ENCODE data around the gene FA2H.

The FA2H gene

DNA sequence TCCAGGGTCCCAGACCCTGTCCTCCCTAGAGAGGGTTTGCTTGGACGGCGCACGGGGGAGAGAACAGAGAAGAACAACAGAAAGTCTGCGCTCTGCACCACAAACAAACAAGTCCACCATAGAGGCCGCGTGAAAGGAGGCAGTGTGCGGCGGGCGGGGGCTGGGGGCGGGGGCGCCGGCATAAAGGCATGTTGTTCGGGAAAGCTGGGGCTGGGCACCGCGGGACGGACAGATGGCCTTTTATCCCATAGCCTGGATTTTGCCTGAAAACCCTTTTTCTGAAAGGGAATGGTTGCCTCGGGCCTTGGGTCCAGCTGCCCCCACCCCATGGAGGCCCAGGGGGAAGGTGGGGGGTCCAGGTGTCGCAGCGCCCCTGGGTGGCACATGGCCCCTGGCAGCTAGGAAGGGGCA lies 26.0 kb downstream of the FA2H start:
- H3K4me1 Mint-ChIP-seq = no peaks in the 10 kb centered on the region
- no peaks in the 10 kb centered on the region for H3K9me3 Mint-ChIP-seq
- H3K27ac Mint-ChIP-seq (ENCODE audit: low read depth) = no peak overlapping the region
- H3K4me3 Mint-ChIP-seq = no peak overlapping the region
- ATAC-seq (replicated peaks; ENCODE audit: extremely low read depth, poor library complexity, severe bottlenecking) = no peak
- H3K36me3 Mint-ChIP-seq (ENCODE audit: insufficient read depth) = peaks cover 3% of the 10 kb centered on the region
- no peak for DNase-seq (ENCODE audit: low spot score in 2 of 2)
- H3K27me3 Mint-ChIP-seq = peaks cover 21% of the 10 kb centered on the region

DNA sequence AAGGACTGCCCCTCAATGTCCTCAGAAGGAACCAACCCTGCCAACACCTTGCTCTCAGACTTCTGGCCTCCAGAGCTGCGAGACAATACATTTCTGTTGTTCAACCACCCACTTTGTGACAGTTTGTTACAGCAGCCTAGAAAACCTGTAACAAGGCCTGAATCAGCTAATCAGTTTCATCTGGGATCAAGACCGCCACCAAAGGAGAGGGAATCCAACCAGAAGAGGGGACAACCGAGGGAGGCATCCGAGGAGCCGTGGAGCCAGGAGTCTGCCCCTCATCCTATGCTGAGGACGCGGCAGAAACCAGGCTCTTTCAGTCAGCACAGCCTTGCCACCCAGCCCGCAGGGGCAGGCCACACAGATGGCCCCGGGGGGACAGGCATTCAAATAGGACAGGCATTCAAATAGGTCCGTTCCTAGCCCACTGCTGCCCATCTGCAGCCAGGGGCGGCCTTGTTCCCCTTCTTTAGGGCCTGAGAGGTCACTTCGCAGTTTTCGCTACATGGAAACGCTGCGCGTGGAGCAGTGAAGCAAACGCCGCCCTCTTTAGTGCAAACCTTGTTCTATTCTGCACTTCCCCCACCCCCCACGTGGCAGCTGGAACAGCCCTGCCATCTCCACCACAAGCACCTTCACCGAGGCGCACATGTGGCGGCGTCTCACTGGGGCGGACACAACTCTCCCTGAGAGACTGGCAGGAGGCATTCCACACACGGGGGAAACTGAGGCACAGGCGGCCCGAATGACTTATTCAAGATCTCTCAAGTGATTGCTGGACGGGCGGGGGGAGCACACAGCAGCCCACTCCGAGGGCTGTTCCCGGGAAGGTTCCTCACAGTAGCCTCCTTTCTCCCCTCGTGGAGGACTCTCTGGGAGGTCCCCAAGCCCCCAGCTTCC lies 26.7 kb downstream of the FA2H start:
- DNase-seq (ENCODE audit: low spot score in 2 of 2) (no peak), ATAC-seq (replicated peaks; ENCODE audit: extremely low read depth, poor library complexity, severe bottlenecking) (no peak)
- H3K9me3 Mint-ChIP-seq = no peaks in the 10 kb centered on the region
- H3K4me1 Mint-ChIP-seq = no peaks in the 10 kb centered on the region
- peaks cover 15% of the 10 kb centered on the region for H3K27me3 Mint-ChIP-seq
- H3K27ac Mint-ChIP-seq (ENCODE audit: low read depth) = no peak overlapping the region
- no peak overlapping the region for H3K4me3 Mint-ChIP-seq
- H3K36me3 Mint-ChIP-seq (ENCODE audit: insufficient read depth) = peaks cover 3% of the 10 kb centered on the region

GRCh38 chr16:74745926-74746325 lies 28.7 kb downstream of the FA2H start:
- peaks cover 3% of the 10 kb centered on the region for H3K36me3 Mint-ChIP-seq (ENCODE audit: insufficient read depth)
- H3K9me3 Mint-ChIP-seq = no peaks in the 10 kb centered on the region
- DNase-seq (ENCODE audit: low spot score in 2 of 2) = no peak
- no peaks in the 10 kb centered on the region for H3K4me1 Mint-ChIP-seq
- no peak overlapping the region for H3K4me3 Mint-ChIP-seq
- no peak overlapping the region for H3K27ac Mint-ChIP-seq (ENCODE audit: low read depth)
- no peak for ATAC-seq (replicated peaks; ENCODE audit: extremely low read depth, poor library complexity, severe bottlenecking)
- peaks cover under 1% of the 10 kb centered on the region for H3K27me3 Mint-ChIP-seq

DNA sequence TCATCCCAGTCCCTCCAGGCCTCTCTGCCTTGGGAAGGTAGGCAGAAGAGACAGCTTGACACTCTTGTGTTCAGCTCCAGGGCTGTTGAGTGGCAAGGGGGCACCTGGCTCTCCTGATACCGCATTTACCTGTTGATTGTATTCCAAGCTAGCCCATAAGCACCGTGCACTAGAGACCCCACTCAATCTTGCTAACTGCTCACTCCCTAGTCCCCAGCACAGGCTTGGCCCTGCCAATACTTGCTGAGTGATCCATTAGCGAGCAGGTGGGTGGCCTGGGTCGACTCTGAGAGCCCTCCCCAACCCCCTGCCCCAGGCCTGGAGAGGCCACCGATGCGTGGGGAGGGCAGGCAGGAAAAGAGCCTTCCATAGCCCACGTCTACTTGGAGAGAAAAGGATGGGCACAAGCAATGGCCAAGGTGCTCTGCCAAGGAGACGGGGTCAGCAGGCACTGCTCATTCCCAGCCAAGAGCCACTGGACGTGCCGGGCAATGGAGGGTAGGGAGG lies 29.5 kb downstream of the FA2H start:
- Mint-ChIP-seq H3K27me3 (peaks cover 8% of the 10 kb centered on the region), H3K4me3 (no peak overlapping the region), H3K9me3 (no peaks in the 10 kb centered on the region), H3K27ac (ENCODE audit: low read depth) (no peak overlapping the region), H3K36me3 (ENCODE audit: insufficient read depth) (peaks cover 3% of the 10 kb centered on the region), H3K4me1 (no peaks in the 10 kb centered on the region)
- ATAC-seq (replicated peaks; ENCODE audit: extremely low read depth, poor library complexity, severe bottlenecking) (no peak), DNase-seq (ENCODE audit: low spot score in 2 of 2) (no peak)

DNA sequence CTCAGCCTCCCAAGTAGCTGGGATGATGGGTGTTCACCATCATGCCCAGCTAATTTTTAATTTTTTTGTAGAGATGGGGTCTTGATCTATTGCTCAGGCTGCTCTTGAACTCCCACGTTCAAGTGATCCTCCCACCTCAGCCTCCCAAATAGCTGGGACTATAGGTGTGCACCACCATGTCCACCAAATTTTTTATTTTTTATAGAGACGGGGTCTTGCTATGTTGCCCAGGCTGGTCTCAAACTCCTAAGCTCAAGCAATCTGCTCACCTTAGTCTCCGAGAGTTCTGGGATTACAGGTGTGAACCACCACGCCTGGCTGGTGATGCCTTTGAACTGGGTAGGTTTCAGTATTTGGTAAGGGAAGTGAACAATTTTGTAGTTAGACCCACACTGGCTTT lies 30.1 kb downstream of the FA2H start:
- no peaks in the 10 kb centered on the region for H3K4me1 Mint-ChIP-seq
- no peak overlapping the region for H3K4me3 Mint-ChIP-seq
- ATAC-seq (replicated peaks; ENCODE audit: extremely low read depth, poor library complexity, severe bottlenecking) = no peak
- no peak for DNase-seq (ENCODE audit: low spot score in 2 of 2)
- no peaks in the 10 kb centered on the region for H3K9me3 Mint-ChIP-seq
- peaks cover 14% of the 10 kb centered on the region for H3K27me3 Mint-ChIP-seq
- peaks cover 3% of the 10 kb centered on the region for H3K36me3 Mint-ChIP-seq (ENCODE audit: insufficient read depth)
- no peak overlapping the region for H3K27ac Mint-ChIP-seq (ENCODE audit: low read depth)

DNA sequence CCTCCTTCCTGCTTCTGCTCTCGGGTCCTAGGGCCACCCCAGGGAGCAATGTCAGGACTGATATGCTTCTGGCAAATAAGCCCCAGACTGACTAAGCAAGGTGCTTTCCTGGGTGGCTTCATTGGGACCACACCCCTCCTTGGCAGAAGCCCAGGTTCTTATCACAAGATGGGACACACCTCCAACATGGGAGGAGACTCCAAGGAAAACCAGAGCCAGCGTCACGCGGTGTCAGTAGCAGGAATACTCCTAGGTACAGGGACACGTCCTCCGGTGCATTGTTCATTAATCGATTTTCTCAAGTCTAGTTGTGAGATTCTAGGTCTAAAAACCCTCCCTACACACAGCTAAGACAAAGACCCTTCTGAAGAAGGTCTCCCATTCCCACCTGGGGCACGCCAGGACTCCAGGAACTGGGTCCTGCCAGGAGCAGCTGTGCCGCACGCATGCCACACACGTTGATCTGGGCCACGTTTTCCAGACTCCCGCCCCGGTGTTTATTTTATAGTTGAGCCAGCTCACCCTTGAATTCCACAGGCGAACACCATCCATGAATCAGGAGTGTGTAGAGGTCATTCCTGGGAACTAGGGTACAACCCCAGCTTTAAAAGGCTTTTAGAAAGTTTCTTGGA lies 30.8 kb downstream of the FA2H start:
- no peak overlapping the region for H3K27ac Mint-ChIP-seq (ENCODE audit: low read depth)
- DNase-seq (ENCODE audit: low spot score in 2 of 2) = no peak
- no peaks in the 10 kb centered on the region for H3K9me3 Mint-ChIP-seq
- no peak overlapping the region for H3K4me3 Mint-ChIP-seq
- no peaks in the 10 kb centered on the region for H3K4me1 Mint-ChIP-seq
- peaks cover 3% of the 10 kb centered on the region for H3K36me3 Mint-ChIP-seq (ENCODE audit: insufficient read depth)
- H3K27me3 Mint-ChIP-seq = peaks cover 22% of the 10 kb centered on the region
- no peak for ATAC-seq (replicated peaks; ENCODE audit: extremely low read depth, poor library complexity, severe bottlenecking)

DNA sequence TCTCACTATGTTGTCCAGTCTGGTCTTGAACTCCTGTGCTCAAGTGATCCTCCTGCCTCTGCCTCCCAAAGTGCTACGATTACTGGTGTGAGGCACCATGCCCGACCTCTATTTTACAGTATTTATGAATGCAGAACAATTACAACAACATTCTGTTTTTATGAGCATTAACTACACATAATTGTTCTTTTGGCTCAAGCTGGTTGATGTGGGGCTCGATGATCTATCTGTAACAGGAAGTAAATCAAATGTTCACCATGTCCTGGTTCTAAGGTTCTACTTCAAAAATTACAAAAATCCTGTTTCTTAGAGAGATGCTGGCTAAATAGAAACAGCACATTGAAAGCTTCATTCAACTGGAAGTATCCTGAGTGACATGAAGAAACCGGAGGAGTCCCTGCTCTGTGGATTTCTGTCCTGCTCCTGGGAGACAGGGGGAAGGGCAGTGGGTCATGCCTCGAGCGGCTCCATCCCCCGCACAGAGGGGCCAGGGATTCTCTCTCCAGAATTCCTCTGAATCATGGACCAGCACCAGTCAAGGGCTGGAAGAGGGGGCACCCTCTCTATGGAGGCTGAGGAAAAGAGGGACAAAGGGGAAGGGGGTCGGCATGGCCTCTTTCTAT lies 31.5 kb downstream of the FA2H start:
- peaks cover 3% of the 10 kb centered on the region for H3K36me3 Mint-ChIP-seq (ENCODE audit: insufficient read depth)
- ATAC-seq (replicated peaks; ENCODE audit: extremely low read depth, poor library complexity, severe bottlenecking) (no peak), DNase-seq (ENCODE audit: low spot score in 2 of 2) (no peak)
- H3K9me3 Mint-ChIP-seq = no peaks in the 10 kb centered on the region
- peaks cover 28% of the 10 kb centered on the region for H3K27me3 Mint-ChIP-seq
- no peak overlapping the region for H3K27ac Mint-ChIP-seq (ENCODE audit: low read depth)
- no peaks in the 10 kb centered on the region for H3K4me1 Mint-ChIP-seq
- H3K4me3 Mint-ChIP-seq = no peak overlapping the region

GRCh38 chr16:74742051-74742481 lies 32.6 kb downstream of the FA2H start:
- Mint-ChIP-seq H3K4me1 (no peaks in the 10 kb centered on the region), H3K27me3 (peaks cover 39% of the 10 kb centered on the region), H3K4me3 (no peak overlapping the region), H3K9me3 (no peaks in the 10 kb centered on the region), H3K27ac (ENCODE audit: low read depth) (peak overlapping the region; percentile 16), H3K36me3 (ENCODE audit: insufficient read depth) (no peaks in the 10 kb centered on the region)
- no peak for ATAC-seq (replicated peaks; ENCODE audit: extremely low read depth, poor library complexity, severe bottlenecking)
- DNase-seq (ENCODE audit: low spot score in 2 of 2) = no peak

GRCh38 chr16:74740795-74741304 lies 33.8 kb downstream of the FA2H start:
- H3K27ac Mint-ChIP-seq (ENCODE audit: low read depth) = no peak overlapping the region
- ATAC-seq (replicated peaks; ENCODE audit: extremely low read depth, poor library complexity, severe bottlenecking) (no peak), DNase-seq (ENCODE audit: low spot score in 2 of 2) (no peak)
- H3K27me3 Mint-ChIP-seq = peaks cover 43% of the 10 kb centered on the region
- no peaks in the 10 kb centered on the region for H3K36me3 Mint-ChIP-seq (ENCODE audit: insufficient read depth)
- H3K4me3 Mint-ChIP-seq = no peak overlapping the region
- H3K4me1 Mint-ChIP-seq = no peaks in the 10 kb centered on the region
- no peaks in the 10 kb centered on the region for H3K9me3 Mint-ChIP-seq

GRCh38 chr16:74739275-74739674 lies 35.3 kb downstream of the FA2H start:
- H3K36me3 Mint-ChIP-seq (ENCODE audit: insufficient read depth) = no peaks in the 10 kb centered on the region

GRCh38 chr16:74738816-74739215 lies 35.8 kb downstream of the FA2H start:
- ATAC-seq (replicated peaks; ENCODE audit: extremely low read depth, poor library complexity, severe bottlenecking) (no peak), DNase-seq (ENCODE audit: low spot score in 2 of 2) (no peak)
- Mint-ChIP-seq H3K36me3 (ENCODE audit: insufficient read depth) (no peaks in the 10 kb centered on the region), H3K9me3 (no peaks in the 10 kb centered on the region), H3K4me1 (no peaks in the 10 kb centered on the region), H3K4me3 (no peak overlapping the region), H3K27ac (ENCODE audit: low read depth) (no peak overlapping the region), H3K27me3 (peaks cover 43% of the 10 kb centered on the region)

More at GRCh38 chr16:74739275-74739674, 35.3 kb downstream of the FA2H start:
- peaks cover 43% of the 10 kb centered on the region for H3K27me3 Mint-ChIP-seq
- ATAC-seq (replicated peaks; ENCODE audit: extremely low read depth, poor library complexity, severe bottlenecking) = no peak
- no peak for DNase-seq (ENCODE audit: low spot score in 2 of 2)
- H3K4me3 Mint-ChIP-seq = no peak overlapping the region
- no peak overlapping the region for H3K27ac Mint-ChIP-seq (ENCODE audit: low read depth)
- H3K9me3 Mint-ChIP-seq = no peaks in the 10 kb centered on the region
- no peaks in the 10 kb centered on the region for H3K4me1 Mint-ChIP-seq

GRCh38 chr16:74738113-74738541 lies 36.5 kb downstream of the FA2H start:
- H3K27me3 Mint-ChIP-seq = peaks cover 43% of the 10 kb centered on the region
- H3K9me3 Mint-ChIP-seq = no peaks in the 10 kb centered on the region
- H3K27ac Mint-ChIP-seq (ENCODE audit: low read depth) = no peak overlapping the region
- no peaks in the 10 kb centered on the region for H3K36me3 Mint-ChIP-seq (ENCODE audit: insufficient read depth)
- no peak for DNase-seq (ENCODE audit: low spot score in 2 of 2)
- no peak for ATAC-seq (replicated peaks; ENCODE audit: extremely low read depth, poor library complexity, severe bottlenecking)
- H3K4me3 Mint-ChIP-seq = no peak overlapping the region
- no peaks in the 10 kb centered on the region for H3K4me1 Mint-ChIP-seq
